Stimulated activated CD8-positive, alpha-beta memory T cell treated with anti-CD3 and anti-CD28 coated beads, Interleukin-4, amount 100 ng/mL, for 24 hours (primary cell): ENCODE measurements around the gene SCUBE1.
A peak's percentile ranks its signal among the peaks of the same experiment; 100 is the strongest.

Experiments used
- DNase-seq: peaks from one replicate; pipeline ENCODE4 v3.0.0-alpha.2; 2020; ENCODE audit warnings: low read depth

Gene SCUBE1

DNA sequence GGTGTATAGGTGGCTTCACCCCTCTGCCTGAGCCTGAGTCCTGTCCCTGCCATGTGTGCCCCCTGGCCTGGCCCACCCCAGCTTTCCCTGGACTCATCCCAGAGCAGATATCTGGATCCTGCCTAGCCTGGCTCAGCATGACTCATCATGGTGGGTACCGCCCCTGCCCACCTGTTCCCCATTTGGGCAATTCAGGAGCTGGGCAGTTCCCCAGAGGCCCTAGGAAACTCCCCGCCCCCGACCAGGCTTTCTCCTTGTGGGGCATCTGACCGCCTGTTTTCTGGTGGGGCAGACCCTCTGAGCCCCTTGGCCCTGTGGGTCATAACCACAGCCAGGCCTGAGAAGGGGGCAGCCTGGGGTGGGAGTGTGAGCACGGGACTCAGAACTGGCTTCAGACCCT, 187.4 kb downstream of the SCUBE1 start:
- no peak for DNase-seq

GRCh38 chr22:43154887-43155536, 188.2 kb downstream of the SCUBE1 start:
- DNase-seq = no peak

DNA sequence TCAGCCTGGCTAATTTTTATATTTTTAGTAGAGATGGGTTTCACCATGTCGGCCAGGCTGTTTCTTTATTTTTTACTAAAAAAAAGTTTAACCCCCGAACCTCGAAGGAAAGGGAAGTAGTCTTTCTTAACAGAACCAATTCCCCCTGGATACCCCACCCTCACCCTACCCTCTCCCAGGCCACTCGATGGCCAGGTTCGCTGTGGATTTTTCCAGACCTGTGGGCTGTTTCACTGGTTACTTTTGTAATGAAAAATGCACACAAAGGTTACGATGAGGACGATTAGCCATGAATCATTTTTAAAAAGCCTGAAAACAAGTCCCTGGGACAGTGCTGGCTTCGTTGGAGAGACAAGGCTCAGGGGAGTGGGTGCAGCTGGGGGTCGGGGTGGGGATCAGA, 189.3 kb downstream of the SCUBE1 start:
- no peak for DNase-seq

DNA sequence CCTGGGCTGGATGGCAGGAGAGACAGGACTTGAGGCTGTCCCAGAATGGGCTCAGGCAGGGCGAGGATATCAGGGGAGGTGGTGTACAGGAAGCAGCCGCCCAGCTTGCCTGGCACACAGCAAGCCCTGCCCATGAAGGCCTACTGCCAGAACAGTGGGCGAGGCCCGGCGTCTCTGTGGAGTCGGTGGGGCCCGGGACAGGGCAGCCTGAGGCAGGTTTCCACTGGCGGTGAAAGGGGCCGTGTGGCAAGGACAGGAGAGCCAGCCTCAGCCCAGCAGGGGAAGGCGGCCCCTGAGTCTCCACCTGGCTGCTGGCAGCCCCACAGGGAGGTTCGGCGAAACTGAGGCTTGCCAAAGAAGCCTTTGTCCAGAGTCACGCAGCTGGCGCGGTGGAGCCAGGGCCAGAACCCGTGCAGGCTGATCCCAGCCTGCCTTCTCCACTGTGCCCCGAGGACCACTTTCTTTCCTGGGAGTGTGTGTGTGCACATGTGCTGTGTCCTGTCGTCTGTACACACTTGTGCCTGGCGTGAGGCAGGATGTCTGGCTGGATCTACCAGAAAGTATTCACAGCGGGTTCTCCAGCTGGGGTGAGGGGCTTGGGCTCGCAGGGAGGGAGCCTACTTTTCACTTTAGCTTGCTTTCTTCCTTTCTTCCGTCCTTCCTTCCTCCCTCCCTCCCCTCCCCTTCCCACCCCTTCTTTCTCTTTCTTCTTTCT, 190.7 kb downstream of the SCUBE1 start:
- DNase-seq = peak; percentile 39

GRCh38 chr22:43152003-43152356, 191.2 kb downstream of the SCUBE1 start:
- no peak for DNase-seq

- DNase-seq = peak; percentile 48
Observed at GRCh38 chr22:43151251-43152002, 191.7 kb downstream of the SCUBE1 start, which contains the start of gene TSPO. Gene TSPO, plus strand, starts transcription at chr22:43151559. Its CDS starts 7,680 bp downstream, at chr22:43159239.

- DNase-seq = no peak
Observed at GRCh38 chr22:43150731-43151206, 192.4 kb downstream of the SCUBE1 start.

GRCh38 chr22:43148581-43148980, 194.6 kb downstream of the SCUBE1 start:
- no peak for DNase-seq

GRCh38 chr22:43147821-43148220, 195.4 kb downstream of the SCUBE1 start:
- no peak for DNase-seq
